Endometrial microvascular endothelial cells (primary cell): ENCODE measurements around the gene ACSF2. TPM values are rescaled to one million over a fixed set of nuclear protein-coding genes. Genes with fewer than 3 reads are reported as not detected.

Experiments used
- in situ Hi-C: cut with HindIII; loops from 2 replicates; pipeline ENCODE4 v1.10.0; 2017; ENCODE audit warnings: low sequenced_read_pairs, low pct_unique_long_range_greater_than_20kb; ENCODE audit errors: inconsistent ontology term
- total RNA-seq: library from RNA; depleted of rRNA; stranded (reverse); fragments of >200 nt; gene quantifications from one replicate; pipeline ENCODE4 v1.2.3, GENCODE V29; 2015; ENCODE audit errors: inconsistent ontology term

ACSF2 gene
- total RNA-seq, 1 donor from 2014 or later: 25.8 TPM

GRCh38 chr17:50484386-50485155 lies 58.6 kb downstream of the ACSF2 start:
- in situ Hi-C loops: no loop called here

GRCh38 chr17:50487213-50488096 lies 61.4 kb downstream of the ACSF2 start:
- in situ Hi-C loops: no loop called here

GRCh38 chr17:50488880-50489279 lies 62.9 kb downstream of the ACSF2 start:
- in situ Hi-C loops: no loop called here

- in situ Hi-C loops: no loop called here
Measured at GRCh38 chr17:50491505-50491904, 65.5 kb downstream of the ACSF2 start.

- in situ Hi-C loops: no loop called here
Measured at GRCh38 chr17:50492214-50492613, 66.2 kb downstream of the ACSF2 start.

- in situ Hi-C loops: no loop called here
Measured at GRCh38 chr17:50493744-50494143, 67.7 kb downstream of the ACSF2 start.

GRCh38 chr17:50495217-50495823 lies 69.3 kb downstream of the ACSF2 start:
- in situ Hi-C loops: no loop called here

- in situ Hi-C loops: no loop called here
Measured at GRCh38 chr17:50495918-50496317, 69.9 kb downstream of the ACSF2 start.

- in situ Hi-C loops: no loop called here
Measured at GRCh38 chr17:50498021-50498874, 72.2 kb downstream of the ACSF2 start.

- in situ Hi-C loops: no loop called here
Measured at GRCh38 chr17:50499270-50499669, 73.3 kb downstream of the ACSF2 start.

GRCh38 chr17:50499721-50500120 lies 73.7 kb downstream of the ACSF2 start:
- in situ Hi-C loops: no loop called here

- in situ Hi-C loops: no loop called here
Measured at GRCh38 chr17:50501054-50501453, 75.0 kb downstream of the ACSF2 start.

- in situ Hi-C loops: no loop called here
Measured at GRCh38 chr17:50502301-50502990, 76.4 kb downstream of the ACSF2 start.

- in situ Hi-C loops: no loop called here
Measured at GRCh38 chr17:50505591-50506130, 79.6 kb downstream of the ACSF2 start.

- in situ Hi-C loops: no loop called here
Measured at GRCh38 chr17:50506298-50506697, 80.3 kb downstream of the ACSF2 start.

GRCh38 chr17:50507871-50508572 lies 82.0 kb downstream of the ACSF2 start, which contains the start of gene MYCBPAP:
MYCBPAP (plus strand) TSS chr17:50508439; CDS start chr17:50508675, 236 bp downstream.
- in situ Hi-C loops: no loop called here
